Thyroid gland (tissue), 4 donors: ENCODE measurements around the gene SPACDR. TPM values are rescaled to one million over a fixed set of nuclear protein-coding genes. Genes with fewer than 3 reads are reported as not detected.

Source experiments
- DNase-seq, 2 donors: peaks; one replicate each; pipeline ENCODE4 v3.0.0-alpha.2; 2019
- H3K27ac ChIP-seq, 3 donors: fragments of 200-600 bp; sonication (generic); 1 replicate in 2 of 3; 2 replicates in 1 of 3; pipeline ENCODE4 v1.5.1; 2016 to 2019; ENCODE audit warnings: mild to moderate bottlenecking in 1 of 3, moderate library complexity in 1 of 3
- H3K27me3 ChIP-seq: fragments of 200-600 bp; sonication (generic); one replicate; pipeline ENCODE4 v1.5.1; 2019
- H3K36me3 ChIP-seq, 2 donors: fragments of 200-600 bp; sonication (generic); one replicate each; pipeline ENCODE4 v1.5.1; 2016 to 2019
- H3K4me1 ChIP-seq, 2 donors: fragments of 200-600 bp; sonication (generic); one replicate each; pipeline ENCODE4 v1.5.1; 2017 to 2019
- H3K4me3 ChIP-seq, 3 donors: fragments of 200-600 bp; sonication (generic); replicated peaks in 1 of 3; 1 replicate in 2 of 3; 2 replicates in 1 of 3; pipeline ENCODE4 v1.5.1; 2016; ENCODE audit warnings: mild to moderate bottlenecking in 1 of 3
- H3K9me3 ChIP-seq: fragments of 200-600 bp; sonication (generic); one replicate; pipeline ENCODE4 v1.5.1; 2017
- CTCF ChIP-seq, 6 experiments: fragments of 200-600 bp in 3 of 6; fragments of 450-650 bp in 3 of 6; sonication (generic) in 3 of 6; IDR thresholded peaks; one replicate each; pipeline ENCODE4 v1.5.1; 2016 to 2019; ENCODE audit warnings: antibody characterized with exemption in 6 of 6, mild to moderate bottlenecking in 2 of 6, inconsistent platforms in 1 of 6, moderate library complexity in 1 of 6
- POLR2A ChIP-seq, 2 donors: fragments of 450-650 bp; IDR thresholded peaks; one replicate each; pipeline ENCODE4 v1.6.1; 2017; ENCODE audit warnings: antibody characterized with exemption in 2 of 2, mild to moderate bottlenecking in 2 of 2, moderate library complexity in 1 of 2
- WGBS, 2 donors: methylation state at CpG; one replicate each; pipeline ENCODE4 v1.1.5; 2017; 5-methylcytosine and 5-hydroxymethylcytosine counted together
- intact Hi-C: fragments of 100-400 bp; cut with DNase I; formaldehyde crosslinking; loops from one replicate; pipeline ENCODE4 v1.15.1; 2023
- total RNA-seq, 4 donors: library from RNA; depleted of rRNA; stranded (reverse); fragments of >200 nt; gene quantifications; one replicate each; pipeline ENCODE4 v1.2.3, GENCODE V29; 2016

SPACDR gene
- total RNA-seq = 1 to 10 TPM in 1 of 4 donors, not detected in 3; 2.0 TPM

DNA sequence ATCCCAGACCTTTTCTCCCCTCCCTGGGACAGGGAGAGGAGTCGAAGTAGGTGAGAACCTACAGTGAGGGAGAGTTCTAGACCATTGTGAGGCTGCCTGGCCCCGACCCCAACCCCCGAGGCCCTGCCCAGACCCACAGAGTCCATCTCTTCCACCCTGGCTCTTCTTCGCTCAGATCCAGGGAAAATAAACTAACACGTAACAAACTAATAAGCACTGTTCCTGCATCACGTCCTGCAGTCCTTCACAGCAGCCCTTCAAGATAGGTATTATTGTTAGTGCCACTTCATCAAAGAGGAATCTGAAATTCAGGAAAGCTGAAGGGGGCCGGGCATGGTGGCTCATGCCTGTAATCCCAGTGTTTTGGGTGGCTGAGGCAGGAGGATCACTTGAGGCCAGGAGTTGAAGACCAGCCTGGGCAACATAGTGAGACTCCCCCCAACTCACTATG lies at the start of gene SPACDR:
TSS of gene SPACDR (minus strand) at position 51 of the 451 bp plus-strand sequence. CDS start 235 bp downstream, outside the sequence.
- 73% methylated on average over 7 of the region's 7 CpGs for WGBS, 2 donors
- Histone ChIP-seq H3K36me3 (peaks cover 0 to 5% of the 10 kb centered on the region in 2 donors), H3K4me3 (no peak within 1 kb of the TSS), H3K27ac (no peak within 1 kb of the TSS), H3K27me3 (no peaks in the 10 kb centered on the region), H3K9me3 (no peaks in the 10 kb centered on the region), H3K4me1 (peaks cover 18 to 26% of the 10 kb centered on the region in 2 donors)
- intact Hi-C loops = loop anchor here (10.0 kb wide), 2 partner anchors 221 to 261 kb away; partner anchors contain the start of gene EPO
- DNase-seq = no peak
- no peak for TF ChIP-seq CTCF (IDR thresholded peaks at IDR 0.05)
- TF ChIP-seq POLR2A (IDR thresholded peaks at IDR 0.05) = no peak

- intact Hi-C loops = no loop called here
- H3K9me3 ChIP-seq = no peaks in the 10 kb centered on the region
- H3K27ac ChIP-seq = no peak overlapping the region
- 81 to 88% methylated on average over 9 of the region's 9 CpGs for WGBS, 2 donors
- no peaks in the 10 kb centered on the region for H3K36me3 ChIP-seq
- peaks cover 4 to 6% of the 10 kb centered on the region in 2 donors for H3K4me1 ChIP-seq
- no peaks in the 10 kb centered on the region for H3K27me3 ChIP-seq
- DNase-seq = no peak
- TF ChIP-seq CTCF (IDR thresholded peaks at IDR 0.05) = no peak
- no peak for TF ChIP-seq POLR2A (IDR thresholded peaks at IDR 0.05)
- H3K4me3 ChIP-seq = no peak overlapping the region
These were observed 49.3 kb upstream of the SPACDR start for GRCh38 chr7:100513212-100513810.

DNA sequence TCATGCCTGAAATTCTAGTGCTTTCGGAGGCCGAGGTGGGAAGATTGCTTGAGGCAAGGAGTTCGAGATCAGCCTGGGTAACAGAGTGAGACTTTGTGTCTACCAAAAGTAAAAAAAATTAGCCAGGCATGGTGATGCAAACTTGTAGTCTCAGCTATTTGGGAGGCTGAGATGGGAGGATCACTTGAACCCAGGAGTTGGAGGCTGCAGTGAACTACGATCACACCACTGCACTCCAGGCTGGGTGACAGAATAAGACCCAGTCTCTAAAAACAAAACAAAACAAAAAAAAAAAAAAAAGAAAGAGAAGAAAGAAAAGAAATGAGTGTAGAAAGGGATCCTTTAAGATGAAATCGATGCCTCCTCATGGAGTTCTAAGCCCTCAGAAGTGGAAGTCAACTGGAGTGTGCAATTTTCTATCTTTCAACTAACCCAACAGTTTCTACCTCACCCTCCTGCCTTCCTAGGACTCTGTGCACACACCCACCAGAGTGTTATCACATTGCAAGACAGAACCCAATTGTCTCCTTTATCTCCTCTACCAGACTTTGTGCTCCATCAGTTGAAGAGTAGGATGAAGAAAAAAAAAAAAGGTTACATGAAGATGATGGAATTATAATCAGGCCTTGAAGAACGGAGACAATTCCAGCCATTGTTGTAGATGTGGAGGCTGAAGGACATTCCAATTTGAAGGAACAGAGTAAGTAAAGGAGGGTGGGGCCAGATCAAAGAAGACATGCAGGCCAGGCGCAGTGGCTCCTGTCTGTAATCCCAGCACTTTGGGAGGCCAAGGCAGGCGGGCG lies 46.6 kb upstream of the SPACDR start:
- no peaks in the 10 kb centered on the region for H3K36me3 ChIP-seq
- 88 to 92% methylated on average over 9 of the region's 9 CpGs for whole genome bisulfite sequencing, 2 donors
- no peak overlapping the region for H3K27ac ChIP-seq
- intact Hi-C loops = no loop called here
- peaks cover 2 to 4% of the 10 kb centered on the region in 2 donors for H3K4me1 ChIP-seq
- no peak overlapping the region for H3K4me3 ChIP-seq
- TF ChIP-seq CTCF (IDR thresholded peaks at IDR 0.05) (no peak), POLR2A (IDR thresholded peaks at IDR 0.05) (no peak)
- H3K27me3 ChIP-seq = no peaks in the 10 kb centered on the region
- no peak for DNase-seq
- no peaks in the 10 kb centered on the region for H3K9me3 ChIP-seq

GRCh38 chr7:100509231-100509630 lies 45.2 kb upstream of the SPACDR start:
- H3K4me1 ChIP-seq = peaks cover 0 to 4% of the 10 kb centered on the region in 2 donors
- H3K27me3 ChIP-seq = no peaks in the 10 kb centered on the region
- intact Hi-C loops = no loop called here
- H3K9me3 ChIP-seq = no peaks in the 10 kb centered on the region
- TF ChIP-seq CTCF (IDR thresholded peaks at IDR 0.05) (no peak), POLR2A (IDR thresholded peaks at IDR 0.05) (peak in 1 of 2 donors; percentile 18)
- WGBS, 2 donors = 45 to 57% methylated on average over 13 to 15 of the region's 15 CpGs
- no peak overlapping the region for H3K27ac ChIP-seq
- no peak overlapping the region for H3K4me3 ChIP-seq
- peak; percentile 55 to 77 for DNase-seq
- no peaks in the 10 kb centered on the region for H3K36me3 ChIP-seq
